Adrenal gland (tissue), 5 donors: ENCODE measurements around the gene PPIA.

Experiments used
- POLR2A ChIP-seq, 2 donors: fragments of 450-650 bp; IDR thresholded peaks; one replicate each; pipeline ENCODE4 v1.6.1; 2017; ENCODE audit warnings: antibody characterized with exemption in 2 of 2, mild to moderate bottlenecking in 2 of 2, moderate library complexity in 1 of 2
- TF ChIP-seq, protein P1 (sequence below), 6 experiments: fragments of 450-650 bp in 4 of 6; fragments of 200-600 bp in 2 of 6; sonication (generic) in 1 of 6; IDR thresholded peaks; 1 replicate in 5 of 6; 2 replicates in 1 of 6; pipeline versions ENCODE4 v1.5.1 to v1.8.0; 2016 to 2021; ENCODE audit warnings: antibody characterized with exemption in 6 of 6, mild to moderate bottlenecking in 2 of 6, moderate library complexity in 1 of 6
- donor health status: DM: no; HTN: no; CAD: no.

DNA sequence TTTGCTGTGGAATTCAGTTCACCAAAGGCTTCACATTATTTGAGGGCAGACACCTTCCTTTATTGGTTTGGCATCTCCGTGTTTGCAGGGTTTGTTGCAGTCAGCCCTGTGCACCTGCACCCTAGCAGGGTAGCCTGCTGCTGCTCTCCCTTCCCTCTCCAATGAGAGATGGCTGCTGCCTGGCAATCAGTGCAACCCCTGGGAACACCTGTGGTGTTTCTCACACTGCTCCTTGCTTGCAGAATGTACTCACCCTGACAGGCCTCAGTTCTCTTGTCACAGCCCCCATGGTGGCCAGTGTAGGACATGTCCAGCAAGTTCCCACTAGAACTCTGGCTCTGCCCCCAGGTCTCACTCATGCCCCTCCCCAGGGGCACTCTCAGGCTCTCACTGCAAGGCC is 12.1 kb upstream of the PPIA start:
- TF ChIP-seq, protein P1, sequence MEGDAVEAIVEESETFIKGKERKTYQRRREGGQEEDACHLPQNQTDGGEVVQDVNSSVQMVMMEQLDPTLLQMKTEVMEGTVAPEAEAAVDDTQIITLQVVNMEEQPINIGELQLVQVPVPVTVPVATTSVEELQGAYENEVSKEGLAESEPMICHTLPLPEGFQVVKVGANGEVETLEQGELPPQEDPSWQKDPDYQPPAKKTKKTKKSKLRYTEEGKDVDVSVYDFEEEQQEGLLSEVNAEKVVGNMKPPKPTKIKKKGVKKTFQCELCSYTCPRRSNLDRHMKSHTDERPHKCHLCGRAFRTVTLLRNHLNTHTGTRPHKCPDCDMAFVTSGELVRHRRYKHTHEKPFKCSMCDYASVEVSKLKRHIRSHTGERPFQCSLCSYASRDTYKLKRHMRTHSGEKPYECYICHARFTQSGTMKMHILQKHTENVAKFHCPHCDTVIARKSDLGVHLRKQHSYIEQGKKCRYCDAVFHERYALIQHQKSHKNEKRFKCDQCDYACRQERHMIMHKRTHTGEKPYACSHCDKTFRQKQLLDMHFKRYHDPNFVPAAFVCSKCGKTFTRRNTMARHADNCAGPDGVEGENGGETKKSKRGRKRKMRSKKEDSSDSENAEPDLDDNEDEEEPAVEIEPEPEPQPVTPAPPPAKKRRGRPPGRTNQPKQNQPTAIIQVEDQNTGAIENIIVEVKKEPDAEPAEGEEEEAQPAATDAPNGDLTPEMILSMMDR (IDR thresholded peaks at IDR 0.05), result no peak
- no peak for TF ChIP-seq POLR2A (IDR thresholded peaks at IDR 0.05)
